Coronary artery (tissue), 2 donors: ENCODE data around the gene TRIM10.

Experiments used
- DNase-seq: peaks from one replicate; pipeline ENCODE4 v3.0.0-alpha.2; 2017; ENCODE audit warnings: low spot score
- H3K27ac ChIP-seq, 2 donors: fragments of 200-600 bp; sonication (generic); one replicate each; pipeline ENCODE4 v1.5.1; 2016 to 2019
- H3K4me3 ChIP-seq: fragments of 200-600 bp; sonication (generic); 2 replicates; pipeline ENCODE4 v1.5.1; 2016; ENCODE audit warnings: mild to moderate bottlenecking, moderate library complexity
- TF ChIP-seq, protein P1 (sequence below): fragments of 200-600 bp; sonication (generic); IDR thresholded peaks from one replicate; pipeline ENCODE4 v1.5.1; 2019; ENCODE audit warnings: antibody characterized with exemption

TRIM10 gene

DNA sequence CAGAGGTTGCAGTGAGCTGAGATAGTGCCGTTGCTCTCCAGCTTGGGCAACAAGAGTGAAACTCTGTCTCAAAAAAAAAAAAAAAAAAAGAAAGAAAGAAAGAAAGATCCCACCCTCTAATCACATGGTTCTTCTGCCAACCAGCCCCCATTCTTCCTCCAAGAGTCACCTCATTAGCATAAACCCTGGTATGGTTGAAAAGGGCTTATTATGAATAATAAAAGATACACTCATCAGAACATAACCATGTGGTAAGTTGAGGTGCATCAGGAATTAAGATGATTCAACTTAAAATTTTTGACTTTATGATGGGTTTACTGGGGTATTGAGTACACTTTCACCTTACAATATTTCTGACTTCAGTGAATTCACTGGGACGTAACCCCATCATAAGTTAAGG, 25.9 kb downstream of the TRIM10 start:
- H3K4me3 ChIP-seq, result no peak overlapping the region
- DNase-seq, result no peak
- no peak overlapping the region for H3K27ac ChIP-seq
- TF ChIP-seq, protein P1, sequence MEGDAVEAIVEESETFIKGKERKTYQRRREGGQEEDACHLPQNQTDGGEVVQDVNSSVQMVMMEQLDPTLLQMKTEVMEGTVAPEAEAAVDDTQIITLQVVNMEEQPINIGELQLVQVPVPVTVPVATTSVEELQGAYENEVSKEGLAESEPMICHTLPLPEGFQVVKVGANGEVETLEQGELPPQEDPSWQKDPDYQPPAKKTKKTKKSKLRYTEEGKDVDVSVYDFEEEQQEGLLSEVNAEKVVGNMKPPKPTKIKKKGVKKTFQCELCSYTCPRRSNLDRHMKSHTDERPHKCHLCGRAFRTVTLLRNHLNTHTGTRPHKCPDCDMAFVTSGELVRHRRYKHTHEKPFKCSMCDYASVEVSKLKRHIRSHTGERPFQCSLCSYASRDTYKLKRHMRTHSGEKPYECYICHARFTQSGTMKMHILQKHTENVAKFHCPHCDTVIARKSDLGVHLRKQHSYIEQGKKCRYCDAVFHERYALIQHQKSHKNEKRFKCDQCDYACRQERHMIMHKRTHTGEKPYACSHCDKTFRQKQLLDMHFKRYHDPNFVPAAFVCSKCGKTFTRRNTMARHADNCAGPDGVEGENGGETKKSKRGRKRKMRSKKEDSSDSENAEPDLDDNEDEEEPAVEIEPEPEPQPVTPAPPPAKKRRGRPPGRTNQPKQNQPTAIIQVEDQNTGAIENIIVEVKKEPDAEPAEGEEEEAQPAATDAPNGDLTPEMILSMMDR, result no peak

DNA sequence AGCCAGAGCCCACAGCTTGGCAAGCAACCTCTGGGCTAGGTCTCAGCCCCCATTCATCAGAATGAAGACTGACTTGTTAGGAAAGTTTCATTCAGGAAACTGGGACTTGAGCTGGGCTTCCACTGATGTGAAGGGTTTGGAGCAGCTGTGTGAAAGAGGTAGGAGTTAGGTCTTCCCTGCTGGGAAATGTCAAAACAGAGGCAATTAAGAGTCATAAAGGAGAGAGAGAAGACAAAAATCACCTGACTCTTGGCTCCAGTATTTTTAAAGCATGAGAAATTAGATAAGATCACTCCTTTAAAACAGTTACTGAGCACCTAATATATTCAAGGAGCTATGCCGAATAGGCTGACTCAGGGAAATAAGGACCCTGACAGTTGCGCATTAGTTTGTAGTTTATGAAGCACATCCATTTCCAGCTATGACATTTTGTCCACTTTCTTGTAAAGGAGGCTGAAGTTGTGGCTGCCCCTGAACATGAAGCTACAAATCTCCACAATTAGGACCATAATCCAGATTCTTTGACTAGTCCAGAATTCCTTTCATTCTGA, 29.0 kb downstream of the TRIM10 start:
- DNase-seq, result no peak
- no peak overlapping the region for H3K27ac ChIP-seq
- TF ChIP-seq, protein P1, result no peak
- no peak overlapping the region for H3K4me3 ChIP-seq

DNA sequence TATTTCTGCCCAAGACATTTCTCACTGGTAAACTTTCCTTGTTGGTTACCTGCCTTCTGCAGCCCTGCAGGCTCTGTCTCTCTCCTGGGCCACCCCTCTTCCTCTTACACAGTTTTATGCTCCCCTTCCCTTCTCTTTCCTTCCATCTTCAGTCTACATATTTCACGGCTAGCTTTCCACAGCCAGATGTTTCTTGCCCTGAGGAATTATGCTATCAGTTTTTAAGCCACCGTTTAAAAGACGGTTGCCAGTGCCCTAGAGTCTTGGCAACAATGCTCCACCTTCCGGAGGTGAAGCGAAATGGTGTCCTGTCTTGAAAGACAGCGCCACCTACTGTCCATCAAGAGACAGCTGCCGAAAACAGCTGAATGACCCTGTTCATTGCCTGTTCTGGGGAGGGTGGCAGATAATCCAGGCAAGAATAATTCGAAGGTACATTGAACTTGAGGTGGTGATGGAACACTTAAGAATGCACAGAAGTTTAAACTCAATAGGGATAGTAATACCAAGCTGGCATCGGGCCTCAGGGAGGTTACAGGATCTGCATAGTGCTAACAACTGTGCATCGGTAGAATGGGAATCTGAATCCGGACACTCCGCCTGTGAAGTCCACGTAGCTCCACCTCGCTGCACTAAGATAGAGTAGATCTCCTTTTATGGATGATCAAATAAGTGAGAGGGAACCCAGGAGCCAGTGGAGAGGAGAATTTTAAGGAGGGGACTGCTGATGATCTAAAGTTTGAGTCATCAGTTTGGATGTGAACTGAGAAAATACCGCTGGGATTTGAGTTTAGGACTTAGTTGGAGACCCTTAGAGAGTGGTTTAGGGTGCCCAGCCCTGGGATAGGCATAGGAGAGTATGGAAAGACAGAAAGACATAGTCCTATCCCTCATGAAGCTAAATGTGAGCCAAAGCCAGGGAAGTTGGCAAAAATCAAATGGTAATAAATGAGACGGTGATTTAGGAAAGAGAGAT, 29.8 kb downstream of the TRIM10 start:
- no peak overlapping the region for H3K27ac ChIP-seq
- no peak overlapping the region for H3K4me3 ChIP-seq
- DNase-seq, result no peak
- TF ChIP-seq, protein P1, result peak; percentile 83

GRCh38 chr6:30130179-30130679, 30.8 kb downstream of the TRIM10 start:
- TF ChIP-seq, protein P1, result no peak
- Histone ChIP-seq H3K27ac (no peak overlapping the region), H3K4me3 (no peak overlapping the region)
- DNase-seq, result no peak

DNA sequence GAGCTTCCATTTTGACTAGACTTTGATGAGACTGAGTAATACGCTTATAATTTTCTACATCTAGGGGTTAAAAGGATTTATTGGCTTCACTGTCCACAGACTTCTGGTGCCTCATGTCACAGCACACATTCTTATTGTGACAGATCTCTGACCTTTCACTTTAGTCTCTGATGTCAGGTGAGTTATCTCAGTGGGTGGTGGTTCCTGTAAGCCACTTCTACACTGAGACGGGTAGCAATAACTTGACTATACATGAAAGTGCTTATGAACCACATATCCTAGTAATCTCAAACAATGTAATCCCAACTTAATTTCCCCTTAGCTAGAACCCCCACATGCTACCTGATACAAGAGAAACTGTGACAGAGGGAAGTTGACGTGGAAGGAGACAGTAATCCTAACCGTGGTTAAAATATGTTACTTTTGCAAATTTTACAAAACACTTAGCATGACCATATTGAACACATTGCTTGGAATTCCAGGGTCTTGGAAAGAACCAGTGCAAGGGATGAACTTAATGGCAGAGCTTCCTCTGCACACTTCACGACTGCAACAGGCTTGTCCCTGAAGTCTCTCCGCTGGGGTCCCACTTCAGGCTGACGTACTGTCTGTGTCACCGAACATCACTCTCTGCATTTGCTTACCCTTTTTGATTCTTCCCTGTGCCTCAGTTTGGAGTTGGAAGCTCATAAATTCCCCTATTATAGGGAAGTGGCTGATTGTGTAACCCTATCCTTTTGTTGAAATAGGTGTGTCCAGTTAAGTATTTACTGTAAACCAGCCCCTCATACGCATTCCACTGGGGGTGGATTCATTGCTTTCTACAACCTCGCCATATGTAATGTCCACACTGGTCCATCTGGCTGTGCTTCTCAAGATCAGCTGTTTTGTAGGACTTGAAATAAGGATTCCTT, 31.5 kb downstream of the TRIM10 start:
- no peak for DNase-seq
- no peak overlapping the region for H3K4me3 ChIP-seq
- no peak overlapping the region for H3K27ac ChIP-seq
- TF ChIP-seq, protein P1, result no peak

- TF ChIP-seq, protein P1, result no peak
- no peak overlapping the region for H3K27ac ChIP-seq
- DNase-seq, result no peak
- peak overlapping the region; percentile 12 for H3K4me3 ChIP-seq
These were observed 33.5 kb downstream of the TRIM10 start for GRCh38 chr6:30127238-30128093.
